Parathyroid adenoma (tissue), 2 donors: ENCODE results near the gene PCDH9.

ENCODE experiments used
- H2AFZ ChIP-seq: fragments of 300-600 bp; sonication (generic); one replicate; pipeline ENCODE4 v1.7.0; 2017; ENCODE audit warnings: antibody characterized with exemption, mild to moderate bottlenecking
- H3K27ac ChIP-seq: fragments of 300-600 bp; sonication (generic); one replicate; pipeline ENCODE4 v1.7.0; 2017
- H3K27me3 ChIP-seq: fragments of 300-600 bp; sonication (generic); one replicate; pipeline ENCODE4 v1.7.0; 2017; ENCODE audit warnings: low read length; ENCODE audit not compliant: control insufficient read depth, insufficient read depth
- H3K36me3 ChIP-seq: fragments of 300-600 bp; sonication (generic); one replicate; pipeline ENCODE4 v1.7.0; 2017; ENCODE audit warnings: low read length; ENCODE audit not compliant: control insufficient read depth, insufficient read depth
- H3K4me1 ChIP-seq: fragments of 300-600 bp; sonication (generic); one replicate; pipeline ENCODE4 v1.7.0; 2017; ENCODE audit warnings: control low read depth
- H3K4me2 ChIP-seq: fragments of 300-600 bp; sonication (generic); one replicate; pipeline ENCODE4 v1.7.0; 2017; ENCODE audit warnings: low read length
- H3K4me3 ChIP-seq: fragments of 300-600 bp; sonication (generic); one replicate; pipeline ENCODE4 v1.7.0; 2017; ENCODE audit warnings: low read depth, low read length
- H3K79me2 ChIP-seq: fragments of 300-600 bp; sonication (generic); one replicate; pipeline ENCODE4 v1.7.0; 2017; ENCODE audit warnings: control low read depth
- H3K9ac ChIP-seq: fragments of 300-600 bp; sonication (generic); one replicate; pipeline ENCODE4 v1.7.0; 2017; ENCODE audit warnings: mild to moderate bottlenecking
- H3K9me3 ChIP-seq: fragments of 300-600 bp; sonication (generic); one replicate; pipeline ENCODE4 v1.7.0; 2017; ENCODE audit warnings: low read length; ENCODE audit not compliant: control insufficient read depth
- CTCF ChIP-seq: fragments of 300-600 bp; sonication (generic); IDR thresholded peaks from one replicate; pipeline ENCODE4 v1.7.0; 2017; ENCODE audit warnings: antibody characterized with exemption, mild to moderate bottlenecking
- donor health status: primary hyperparathyroidism.

PCDH9 gene

GRCh38 chr13:66347486-66348117 is 882.5 kb downstream of the PCDH9 start:
- no peak for TF ChIP-seq CTCF
- H2AFZ ChIP-seq = no peak overlapping the region
- no peaks in the 10 kb centered on the region for H3K79me2 ChIP-seq
- no peaks in the 10 kb centered on the region for H3K4me1 ChIP-seq
- H3K36me3 ChIP-seq = no peaks in the 10 kb centered on the region
- H3K4me3 ChIP-seq = no peak overlapping the region
- no peaks in the 10 kb centered on the region for H3K9me3 ChIP-seq
- no peak overlapping the region for H3K4me2 ChIP-seq
- H3K9ac ChIP-seq = no peak overlapping the region
- H3K27ac ChIP-seq = no peak overlapping the region
- no peaks in the 10 kb centered on the region for H3K27me3 ChIP-seq

- Histone ChIP-seq H3K9me3 (no peaks in the 10 kb centered on the region), H3K4me2 (no peak overlapping the region), H3K36me3 (no peaks in the 10 kb centered on the region), H2AFZ (no peak overlapping the region), H3K4me3 (no peak overlapping the region), H3K79me2 (no peaks in the 10 kb centered on the region), H3K27ac (no peak overlapping the region), H3K27me3 (no peaks in the 10 kb centered on the region), H3K9ac (no peak overlapping the region), H3K4me1 (no peaks in the 10 kb centered on the region)
- TF ChIP-seq CTCF = no peak
Observed at GRCh38 chr13:66345971-66346370, 884.2 kb downstream of the PCDH9 start.

GRCh38 chr13:66345518-66345810 is 884.7 kb downstream of the PCDH9 start:
- Histone ChIP-seq H3K4me2 (no peak overlapping the region), H3K27me3 (no peaks in the 10 kb centered on the region), H3K4me3 (no peak overlapping the region), H3K79me2 (no peaks in the 10 kb centered on the region), H3K27ac (no peak overlapping the region), H3K4me1 (no peaks in the 10 kb centered on the region), H3K9ac (no peak overlapping the region), H3K36me3 (no peaks in the 10 kb centered on the region), H3K9me3 (no peaks in the 10 kb centered on the region), H2AFZ (no peak overlapping the region)
- no peak for TF ChIP-seq CTCF

GRCh38 chr13:66344805-66345517 is 885.2 kb downstream of the PCDH9 start:
- Histone ChIP-seq H3K9ac (no peak overlapping the region), H2AFZ (no peak overlapping the region), H3K4me3 (no peak overlapping the region), H3K27ac (no peak overlapping the region), H3K4me1 (no peaks in the 10 kb centered on the region), H3K9me3 (no peaks in the 10 kb centered on the region), H3K36me3 (no peaks in the 10 kb centered on the region), H3K79me2 (no peaks in the 10 kb centered on the region), H3K27me3 (no peaks in the 10 kb centered on the region), H3K4me2 (no peak overlapping the region)
- TF ChIP-seq CTCF = no peak
